Suprapubic skin (tissue), 4 donors: ENCODE data around the gene SPOCK1. TPM values are rescaled to one million over a fixed set of nuclear protein-coding genes. Genes with fewer than 3 reads are reported as not detected.

Experiments
- DNase-seq, 2 donors: peaks; one replicate each; pipeline ENCODE4 v3.0.0-alpha.2; 2019; ENCODE audit warnings: low spot score in 2 of 2
- H3K27ac ChIP-seq: fragments of 200-600 bp; sonication (generic); one replicate; pipeline ENCODE4 v1.5.1; 2019
- H3K27me3 ChIP-seq: fragments of 200-600 bp; sonication (generic); one replicate; pipeline ENCODE4 v1.5.1; 2019
- H3K36me3 ChIP-seq: fragments of 200-600 bp; sonication (generic); one replicate; pipeline ENCODE4 v1.5.1; 2019
- H3K4me1 ChIP-seq: fragments of 200-600 bp; sonication (generic); one replicate; pipeline ENCODE4 v1.5.1; 2019
- H3K4me3 ChIP-seq: fragments of 200-600 bp; sonication (generic); one replicate; pipeline ENCODE4 v1.5.1; 2019; ENCODE audit warnings: mild to moderate bottlenecking
- H3K9me3 ChIP-seq: fragments of 200-600 bp; sonication (generic); one replicate; pipeline ENCODE4 v1.5.1; 2019
- EP300 ChIP-seq: sonication (generic); formaldehyde crosslinking; IDR thresholded peaks from one replicate; pipeline ENCODE4 v1.6.1; 2017; ENCODE audit warnings: antibody characterized with exemption
- POLR2A ChIP-seq, 2 donors: fragments of 450-650 bp; IDR thresholded peaks; one replicate each; pipeline ENCODE4 v1.6.1; 2017; ENCODE audit warnings: antibody characterized with exemption in 2 of 2, mild to moderate bottlenecking in 2 of 2, moderate library complexity in 2 of 2
- POLR2AphosphoS5 ChIP-seq, 3 donors: sonication (generic); formaldehyde crosslinking; IDR thresholded peaks; one replicate each; pipeline ENCODE4 v1.6.1; 2017; ENCODE audit warnings: antibody characterized with exemption in 3 of 3
- WGBS: methylation state at CpG from one replicate; pipeline ENCODE4 v1.1.5; 2018; 5-methylcytosine and 5-hydroxymethylcytosine counted together
- total RNA-seq, 4 donors: library from RNA; depleted of rRNA; stranded (reverse); fragments of >200 nt; gene quantifications; one replicate each; pipeline ENCODE4 v1.1.0, GENCODE V29; 2016
- TF ChIP-seq, protein P1 (sequence below), 2 donors: fragments of 200-600 bp in 1 of 2; fragments of 450-650 bp in 1 of 2; sonication (generic) in 1 of 2; IDR thresholded peaks; one replicate each; pipeline ENCODE4 v1.5.1; 2016 to 2019; ENCODE audit warnings: antibody characterized with exemption in 2 of 2, mild to moderate bottlenecking in 1 of 2, moderate library complexity in 1 of 2

Gene SPOCK1
- total RNA-seq, 4 donors from 2014 or later, result 3.9 to 11.6 (median 5.4) TPM

DNA sequence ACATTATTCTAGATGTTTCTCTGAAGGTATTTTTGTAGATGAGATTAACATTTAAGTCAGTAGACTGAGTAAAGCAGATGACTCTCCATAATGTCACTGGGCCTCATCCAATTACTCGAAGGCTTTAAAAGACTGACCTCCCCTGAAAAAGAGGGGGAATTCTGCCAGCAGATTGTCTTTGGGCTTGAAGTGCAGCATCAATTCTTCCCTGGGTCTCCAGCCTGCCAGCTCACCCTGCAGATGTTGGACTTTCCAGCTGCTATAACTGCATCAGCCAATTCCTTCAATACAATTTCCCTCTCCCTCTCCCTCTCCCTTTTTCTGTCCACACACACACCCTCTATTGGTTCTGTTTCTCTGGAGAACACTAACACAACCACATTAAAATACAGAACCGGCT is 472.8 kb downstream of the SPOCK1 start:
- Histone ChIP-seq H3K27me3 (no peaks in the 10 kb centered on the region), H3K9me3 (no peaks in the 10 kb centered on the region), H3K27ac (no peak overlapping the region), H3K4me3 (no peak overlapping the region), H3K4me1 (no peaks in the 10 kb centered on the region), H3K36me3 (no peaks in the 10 kb centered on the region)
- TF ChIP-seq, protein P1, sequence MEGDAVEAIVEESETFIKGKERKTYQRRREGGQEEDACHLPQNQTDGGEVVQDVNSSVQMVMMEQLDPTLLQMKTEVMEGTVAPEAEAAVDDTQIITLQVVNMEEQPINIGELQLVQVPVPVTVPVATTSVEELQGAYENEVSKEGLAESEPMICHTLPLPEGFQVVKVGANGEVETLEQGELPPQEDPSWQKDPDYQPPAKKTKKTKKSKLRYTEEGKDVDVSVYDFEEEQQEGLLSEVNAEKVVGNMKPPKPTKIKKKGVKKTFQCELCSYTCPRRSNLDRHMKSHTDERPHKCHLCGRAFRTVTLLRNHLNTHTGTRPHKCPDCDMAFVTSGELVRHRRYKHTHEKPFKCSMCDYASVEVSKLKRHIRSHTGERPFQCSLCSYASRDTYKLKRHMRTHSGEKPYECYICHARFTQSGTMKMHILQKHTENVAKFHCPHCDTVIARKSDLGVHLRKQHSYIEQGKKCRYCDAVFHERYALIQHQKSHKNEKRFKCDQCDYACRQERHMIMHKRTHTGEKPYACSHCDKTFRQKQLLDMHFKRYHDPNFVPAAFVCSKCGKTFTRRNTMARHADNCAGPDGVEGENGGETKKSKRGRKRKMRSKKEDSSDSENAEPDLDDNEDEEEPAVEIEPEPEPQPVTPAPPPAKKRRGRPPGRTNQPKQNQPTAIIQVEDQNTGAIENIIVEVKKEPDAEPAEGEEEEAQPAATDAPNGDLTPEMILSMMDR (IDR thresholded peaks at IDR 0.05), result no peak
- TF ChIP-seq POLR2A (IDR thresholded peaks at IDR 0.05), result no peak
- TF ChIP-seq POLR2AphosphoS5 (IDR thresholded peaks at IDR 0.05), result no peak
- no peak for TF ChIP-seq EP300
- no peak for DNase-seq
- 91% methylated on average over 2 of the region's 2 CpGs for WGBS

DNA sequence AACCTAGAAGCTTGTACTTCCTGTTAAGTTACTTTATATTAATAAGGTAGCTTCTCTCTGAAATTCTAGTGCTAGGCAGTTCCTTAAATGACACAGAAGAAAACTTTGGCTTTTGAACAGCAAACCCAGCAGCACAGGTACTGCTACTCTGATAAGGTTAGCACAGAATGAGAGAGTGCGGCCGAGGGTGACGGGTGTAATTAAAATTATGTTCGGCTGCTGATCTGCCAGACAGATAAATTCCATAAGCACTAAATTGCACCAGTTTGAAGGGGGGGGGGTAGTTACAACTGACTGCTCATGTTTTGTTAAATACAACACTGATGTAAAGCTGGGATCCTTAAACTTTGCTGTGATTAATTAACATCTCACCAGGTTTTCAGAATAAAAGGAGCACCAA is 475.1 kb downstream of the SPOCK1 start:
- no peaks in the 10 kb centered on the region for H3K4me1 ChIP-seq
- no peak overlapping the region for H3K4me3 ChIP-seq
- no peak for DNase-seq
- no peaks in the 10 kb centered on the region for H3K36me3 ChIP-seq
- no peak overlapping the region for H3K27ac ChIP-seq
- 72% methylated on average over 4 of the region's 4 CpGs for WGBS
- no peak for TF ChIP-seq POLR2AphosphoS5 (IDR thresholded peaks at IDR 0.05)
- TF ChIP-seq, protein P1 (IDR thresholded peaks at IDR 0.05), result no peak
- TF ChIP-seq EP300, result no peak
- TF ChIP-seq POLR2A (IDR thresholded peaks at IDR 0.05), result no peak
- H3K9me3 ChIP-seq, result no peaks in the 10 kb centered on the region
- no peaks in the 10 kb centered on the region for H3K27me3 ChIP-seq

DNA sequence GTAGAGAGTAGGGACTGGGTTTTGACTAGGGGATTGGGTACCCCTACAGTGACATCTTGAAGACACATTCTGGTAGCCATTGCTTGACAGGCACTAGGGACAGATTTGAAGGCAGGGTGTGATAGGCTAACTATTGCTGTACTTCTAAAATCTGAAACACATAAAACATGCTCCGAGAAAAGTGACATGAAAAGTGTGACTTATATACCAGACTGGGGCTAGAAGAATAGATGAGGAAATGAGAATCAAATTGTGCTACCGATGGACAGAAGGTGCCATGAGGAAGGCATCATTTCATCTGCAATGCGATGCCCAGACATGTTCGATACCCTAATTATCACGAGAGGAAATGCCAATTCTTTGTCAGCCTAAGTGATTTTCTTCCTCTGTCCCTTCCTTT is 475.8 kb downstream of the SPOCK1 start:
- Histone ChIP-seq H3K36me3 (no peaks in the 10 kb centered on the region), H3K27me3 (no peaks in the 10 kb centered on the region), H3K4me3 (no peak overlapping the region), H3K9me3 (no peaks in the 10 kb centered on the region), H3K4me1 (no peaks in the 10 kb centered on the region), H3K27ac (no peak overlapping the region)
- DNase-seq, result no peak
- no peak for TF ChIP-seq POLR2A (IDR thresholded peaks at IDR 0.05)
- TF ChIP-seq EP300, result no peak
- 75% methylated on average over 5 of the region's 5 CpGs for whole genome bisulfite sequencing

DNA sequence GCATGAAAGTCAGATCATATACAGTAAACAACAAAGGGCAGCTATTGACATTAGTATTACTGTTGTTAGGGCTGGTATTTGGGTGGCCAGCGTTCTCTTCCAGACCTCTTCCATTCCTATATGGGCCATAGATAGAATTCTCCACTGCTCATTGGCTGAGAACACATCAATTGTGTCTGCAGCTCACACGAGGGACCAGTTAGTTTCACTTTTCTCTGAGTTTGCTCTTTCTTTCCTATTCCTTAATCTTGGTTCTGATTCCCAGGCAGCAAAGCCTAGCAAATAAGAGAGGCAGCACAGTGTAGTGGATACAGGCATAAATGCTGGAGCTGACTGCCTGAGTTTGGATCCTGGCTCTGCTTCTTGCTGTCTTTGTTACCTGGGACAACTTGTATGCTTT is 476.4 kb downstream of the SPOCK1 start:
- H3K9me3 ChIP-seq, result no peaks in the 10 kb centered on the region
- H3K4me1 ChIP-seq, result no peaks in the 10 kb centered on the region
- H3K4me3 ChIP-seq, result no peak overlapping the region
- no peak for TF ChIP-seq POLR2A (IDR thresholded peaks at IDR 0.05)
- no peak for TF ChIP-seq POLR2AphosphoS5 (IDR thresholded peaks at IDR 0.05)
- TF ChIP-seq EP300, result no peak
- TF ChIP-seq, protein P1 (IDR thresholded peaks at IDR 0.05), result no peak
- WGBS, result 44% methylated on average over 2 of the region's 2 CpGs
- H3K27me3 ChIP-seq, result no peaks in the 10 kb centered on the region
- no peaks in the 10 kb centered on the region for H3K36me3 ChIP-seq
- H3K27ac ChIP-seq, result no peak overlapping the region
- no peak for DNase-seq

DNA sequence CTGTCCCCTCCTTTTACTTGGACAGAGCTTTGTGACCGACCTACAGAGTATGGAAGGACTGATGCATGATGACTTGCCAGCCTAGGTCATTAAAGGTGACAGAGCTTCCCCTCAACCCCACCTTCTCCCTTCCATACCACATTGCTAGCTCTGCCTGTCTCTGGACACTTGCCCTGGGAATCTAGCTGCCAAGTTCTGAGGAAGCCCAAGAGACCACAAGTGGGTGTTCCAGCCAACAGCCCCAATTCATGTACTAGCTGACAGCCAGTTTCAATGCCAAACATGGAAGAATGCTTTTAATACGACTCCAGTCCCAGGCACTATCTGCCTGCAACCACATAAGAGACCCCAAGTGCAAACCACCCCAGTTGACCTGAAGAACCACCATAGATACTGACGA is 477.1 kb downstream of the SPOCK1 start:
- no peak for DNase-seq
- Histone ChIP-seq H3K27ac (no peak overlapping the region), H3K27me3 (no peaks in the 10 kb centered on the region), H3K36me3 (no peaks in the 10 kb centered on the region), H3K9me3 (no peaks in the 10 kb centered on the region), H3K4me3 (no peak overlapping the region), H3K4me1 (no peaks in the 10 kb centered on the region)
- TF ChIP-seq EP300 (no peak), POLR2A (IDR thresholded peaks at IDR 0.05) (no peak), POLR2AphosphoS5 (IDR thresholded peaks at IDR 0.05) (no peak)
- TF ChIP-seq, protein P1 (IDR thresholded peaks at IDR 0.05), result no peak
- 56% methylated on average over 3 of the region's 3 CpGs for WGBS

DNA sequence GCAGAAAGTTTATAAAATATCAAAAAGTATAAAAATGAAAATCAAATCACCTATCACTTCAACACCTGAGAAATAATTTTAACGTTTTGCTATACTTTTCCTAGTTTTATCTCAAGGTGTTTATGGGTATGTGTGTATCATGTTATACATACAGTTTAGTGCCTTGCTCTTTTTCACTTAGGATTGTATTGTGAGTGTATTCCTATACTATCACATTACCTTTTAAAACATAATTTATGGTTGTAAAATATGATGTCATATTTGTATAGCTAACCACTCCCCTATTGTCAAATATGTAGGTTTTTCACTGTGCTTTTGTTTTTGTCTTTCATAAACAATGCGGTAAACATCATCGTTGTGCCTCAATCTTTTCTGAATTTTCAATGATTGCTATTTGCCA is 479.9 kb downstream of the SPOCK1 start:
- Histone ChIP-seq H3K27ac (no peak overlapping the region), H3K27me3 (no peaks in the 10 kb centered on the region), H3K9me3 (no peaks in the 10 kb centered on the region), H3K4me1 (no peaks in the 10 kb centered on the region), H3K36me3 (no peaks in the 10 kb centered on the region), H3K4me3 (no peak overlapping the region)
- no peak for DNase-seq
- 82% methylated on average over 3 of the region's 3 CpGs for WGBS
- no peak for TF ChIP-seq POLR2AphosphoS5 (IDR thresholded peaks at IDR 0.05)
- no peak for TF ChIP-seq POLR2A (IDR thresholded peaks at IDR 0.05)
- TF ChIP-seq, protein P1 (IDR thresholded peaks at IDR 0.05), result no peak
- TF ChIP-seq EP300, result no peak
